ENCODE data around the gene IPO5. TPM values are rescaled to one million over a fixed set of nuclear protein-coding genes. Genes with fewer than 3 reads are reported as not detected.
"Not testable (repeated sequence)": the region's sequence is repeated elsewhere in the genome, so short reads cannot be mapped to it uniquely, and the experiment has no call there.

IPO5 gene
- total RNA-seq, 1 experiment from 2014 or later = 165 TPM

GRCh38 chr13:97976610-97977521, 23.4 kb downstream of the IPO5 start:
- peaks cover 28% of the 10 kb centered on the region for H3K36me3 ChIP-seq
- H3K27me3 ChIP-seq = no peaks in the 10 kb centered on the region
- DNase-seq = peak; percentile 26
- no peaks in the 10 kb centered on the region for H3K9me3 ChIP-seq
- peak overlapping the region; percentile 85 for H3K4me3 ChIP-seq

DNA sequence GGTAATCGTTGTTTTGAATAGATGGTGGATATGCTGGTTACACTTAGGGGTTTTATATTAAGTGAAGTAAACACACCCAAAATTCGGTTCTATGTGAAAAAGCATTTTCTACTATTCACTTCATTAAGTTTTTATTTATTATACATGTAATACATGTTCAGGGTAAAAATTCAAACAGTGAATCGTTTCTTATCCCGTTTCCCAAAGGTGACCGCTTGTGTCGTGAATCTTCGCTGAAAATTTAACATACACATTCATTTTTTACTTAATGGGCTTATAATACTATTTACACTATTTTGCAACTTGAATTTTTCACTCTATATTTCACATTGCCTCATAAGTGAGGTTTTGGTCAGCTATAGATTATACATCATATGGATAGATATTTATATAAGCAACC, 24.5 kb downstream of the IPO5 start:
- Histone ChIP-seq H3K9me3 (no peaks in the 10 kb centered on the region), H3K27me3 (no peaks in the 10 kb centered on the region), H3K4me3 (peak overlapping the region; percentile 85), H3K36me3 (peaks cover 39% of the 10 kb centered on the region)
- no peak for DNase-seq

DNA sequence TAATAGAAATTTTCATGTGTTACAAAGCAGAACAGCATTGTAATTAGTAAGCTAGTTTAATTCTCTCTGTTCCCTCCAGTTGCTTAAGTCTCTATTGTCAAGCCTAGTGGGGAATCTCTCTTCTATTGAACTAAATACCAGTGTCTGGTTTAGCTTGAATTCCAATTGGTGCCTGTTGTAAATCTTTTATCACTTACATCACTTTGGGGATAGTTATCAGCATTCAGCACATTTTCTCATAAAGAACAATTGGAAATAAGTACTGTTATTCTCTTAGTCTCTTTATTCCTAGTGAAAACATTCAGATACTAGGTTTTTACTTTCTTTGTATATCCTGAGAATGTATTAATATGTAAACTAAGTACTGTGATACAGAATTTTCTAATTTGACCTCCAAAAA, 25.2 kb downstream of the IPO5 start:
- H3K27me3 ChIP-seq = no peaks in the 10 kb centered on the region
- no peaks in the 10 kb centered on the region for H3K9me3 ChIP-seq
- peaks cover 45% of the 10 kb centered on the region for H3K36me3 ChIP-seq
- H3K4me3 ChIP-seq = peak overlapping the region; percentile 85
- DNase-seq = no peak

- DNase-seq = no peak
- H3K36me3 ChIP-seq = peaks cover 46% of the 10 kb centered on the region
- H3K9me3 ChIP-seq = no peaks in the 10 kb centered on the region
- peak overlapping the region; percentile 85 for H3K4me3 ChIP-seq
- no peaks in the 10 kb centered on the region for H3K27me3 ChIP-seq
Observed at GRCh38 chr13:97979051-97979450, 25.6 kb downstream of the IPO5 start.

DNA sequence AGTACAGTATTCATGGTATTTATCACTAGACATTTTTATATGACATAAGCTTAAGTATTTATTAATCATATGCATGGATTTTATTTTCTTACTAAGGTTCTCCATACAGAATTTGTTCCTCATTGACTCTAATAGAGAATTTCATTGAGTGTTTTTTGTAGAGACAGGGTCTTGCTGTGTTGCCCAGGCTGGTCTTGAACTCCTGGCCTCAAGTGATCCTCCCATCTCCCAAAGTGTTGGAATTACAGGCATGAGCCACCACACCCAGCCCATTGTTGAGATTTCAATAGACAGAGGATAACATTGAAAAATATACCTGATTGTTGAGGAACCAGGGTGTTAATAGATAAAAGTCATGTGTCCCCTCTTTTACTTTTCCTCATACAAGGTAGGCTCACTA, 26.1 kb downstream of the IPO5 start:
- peaks cover 51% of the 10 kb centered on the region for H3K36me3 ChIP-seq
- no peaks in the 10 kb centered on the region for H3K27me3 ChIP-seq
- peak overlapping the region; percentile 85 for H3K4me3 ChIP-seq
- no peak for DNase-seq
- no peaks in the 10 kb centered on the region for H3K9me3 ChIP-seq

- DNase-seq = no peak
Observed at GRCh38 chr13:97982286-97982685, 28.8 kb downstream of the IPO5 start.

GRCh38 chr13:97986835-97987234, 33.4 kb downstream of the IPO5 start:
- no peak for DNase-seq
- Histone ChIP-seq H3K36me3 (peaks cover 96% of the 10 kb centered on the region), H3K27me3 (no peaks in the 10 kb centered on the region), H3K4me3 (no peak overlapping the region), H3K9me3 (no peaks in the 10 kb centered on the region)

More at GRCh38 chr13:97982286-97982685, 28.8 kb downstream of the IPO5 start:
- Histone ChIP-seq H3K4me3 (no peak overlapping the region), H3K9me3 (no peaks in the 10 kb centered on the region), H3K27me3 (no peaks in the 10 kb centered on the region), H3K36me3 (peaks cover 77% of the 10 kb centered on the region)

GRCh38 chr13:97999653-98000052, 46.2 kb downstream of the IPO5 start:
- H3K36me3 ChIP-seq = peaks cover 90% of the 10 kb centered on the region

DNA sequence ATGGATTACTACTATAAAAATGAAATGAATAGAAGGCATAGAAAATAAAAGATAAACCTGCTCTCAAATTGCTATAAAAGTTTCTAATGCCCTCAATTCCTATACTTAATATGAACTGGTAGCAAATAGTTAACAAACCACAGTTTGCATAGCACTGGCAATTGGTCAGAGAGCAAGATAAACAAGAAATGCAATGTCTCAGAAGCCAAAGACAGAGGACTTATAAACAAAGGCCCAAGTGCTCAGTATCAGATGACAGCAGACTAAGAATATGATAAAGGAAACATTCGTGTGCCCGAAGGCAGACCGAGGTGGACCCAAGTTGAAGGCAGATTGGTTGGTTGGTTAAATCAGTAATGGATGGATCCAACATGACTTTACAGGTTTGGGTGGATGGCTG, 50.6 kb downstream of the IPO5 start:
- Histone ChIP-seq H3K9me3 (no peaks in the 10 kb centered on the region), H3K36me3 (peaks cover 90% of the 10 kb centered on the region), H3K27me3 (no peaks in the 10 kb centered on the region), H3K4me3 (no peak overlapping the region)
- DNase-seq = no peak

More at GRCh38 chr13:97999653-98000052, 46.2 kb downstream of the IPO5 start:
- DNase-seq = no peak
- H3K9me3 ChIP-seq = no peaks in the 10 kb centered on the region
- H3K27me3 ChIP-seq = no peaks in the 10 kb centered on the region
- no peak overlapping the region for H3K4me3 ChIP-seq

- not testable (repeated sequence) for H3K9me3 ChIP-seq, H3K27me3 ChIP-seq, DNase-seq, H3K4me3 ChIP-seq
- peaks cover 89% of the 10 kb centered on the region for H3K36me3 ChIP-seq
Observed at GRCh38 chr13:98004997-98005396, 51.5 kb downstream of the IPO5 start.

GRCh38 chr13:98007001-98007400, 53.5 kb downstream of the IPO5 start:
- no peaks in the 10 kb centered on the region for H3K9me3 ChIP-seq
- peaks cover 90% of the 10 kb centered on the region for H3K36me3 ChIP-seq
- H3K4me3 ChIP-seq = no peak overlapping the region
- H3K27me3 ChIP-seq = no peaks in the 10 kb centered on the region
- no peak for DNase-seq

DNA sequence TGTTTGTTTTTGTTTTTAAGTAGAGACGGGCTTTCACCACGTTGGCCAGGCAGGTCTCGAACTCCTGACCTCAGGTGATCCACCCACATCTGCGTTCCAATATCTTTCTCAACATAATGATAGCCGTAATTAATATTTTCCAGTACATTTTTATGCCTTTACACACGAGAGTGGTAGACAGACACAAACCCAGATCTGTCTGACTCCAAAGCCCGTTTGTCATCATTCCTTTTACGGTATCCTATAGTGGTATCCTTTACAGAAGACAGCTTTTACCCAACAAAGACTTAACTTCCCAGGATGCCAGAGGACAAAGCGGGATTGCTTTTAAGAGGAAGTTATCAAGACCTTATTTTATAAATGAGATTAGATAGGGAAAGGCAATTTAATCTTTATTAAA, 59.8 kb downstream of the IPO5 start:
- no peaks in the 10 kb centered on the region for H3K9me3 ChIP-seq

GRCh38 chr13:98014766-98015165, 61.3 kb downstream of the IPO5 start:
- H3K9me3 ChIP-seq = no peaks in the 10 kb centered on the region
- H3K36me3 ChIP-seq = peaks cover 92% of the 10 kb centered on the region
- no peaks in the 10 kb centered on the region for H3K27me3 ChIP-seq
- H3K4me3 ChIP-seq = no peak overlapping the region
- DNase-seq = no peak

More for the DNA sequence above, 59.8 kb downstream of the IPO5 start:
- no peaks in the 10 kb centered on the region for H3K27me3 ChIP-seq
- H3K36me3 ChIP-seq = peaks cover 89% of the 10 kb centered on the region
- no peak for DNase-seq
- no peak overlapping the region for H3K4me3 ChIP-seq

- no peak for DNase-seq
- Histone ChIP-seq H3K36me3 (peaks cover 92% of the 10 kb centered on the region), H3K4me3 (no peak overlapping the region), H3K27me3 (no peaks in the 10 kb centered on the region), H3K9me3 (no peaks in the 10 kb centered on the region)
Observed at GRCh38 chr13:98018293-98018692, 64.8 kb downstream of the IPO5 start.

DNA sequence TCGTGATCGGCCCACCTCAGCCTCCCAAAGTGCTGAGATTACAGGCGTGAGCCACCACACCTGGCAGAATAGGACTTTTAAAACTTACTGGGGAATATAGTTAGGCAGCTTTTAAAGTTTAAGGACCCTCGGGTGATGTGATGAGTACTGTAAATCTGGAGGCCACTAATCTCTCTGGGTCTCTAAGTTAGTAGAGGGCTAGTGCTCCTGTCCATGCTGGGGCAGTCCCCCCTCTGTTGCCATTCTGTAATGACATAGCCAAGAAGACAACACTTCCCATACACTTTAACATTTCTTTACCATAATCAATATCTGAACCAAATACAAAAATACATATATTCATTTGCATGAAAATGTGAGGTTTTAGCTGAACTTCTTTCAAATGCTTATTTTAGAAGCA, 65.7 kb downstream of the IPO5 start:
- Histone ChIP-seq H3K27me3 (no peaks in the 10 kb centered on the region), H3K4me3 (no peak overlapping the region), H3K9me3 (no peaks in the 10 kb centered on the region), H3K36me3 (peaks cover 92% of the 10 kb centered on the region)
- no peak for DNase-seq

- DNase-seq = no peak
- no peaks in the 10 kb centered on the region for H3K9me3 ChIP-seq
- H3K36me3 ChIP-seq = peaks cover 86% of the 10 kb centered on the region
- H3K27me3 ChIP-seq = no peaks in the 10 kb centered on the region
- no peak overlapping the region for H3K4me3 ChIP-seq
Observed at GRCh38 chr13:98020271-98020670, 66.8 kb downstream of the IPO5 start.

GRCh38 chr13:98022210-98022609, 68.7 kb downstream of the IPO5 start:
- H3K27me3 ChIP-seq = no peaks in the 10 kb centered on the region
- DNase-seq = peak; percentile 68
- H3K9me3 ChIP-seq = no peaks in the 10 kb centered on the region
- H3K4me3 ChIP-seq = no peak overlapping the region
- peaks cover 72% of the 10 kb centered on the region for H3K36me3 ChIP-seq

GRCh38 chr13:98025480-98026025, 72.1 kb downstream of the IPO5 start:
- Histone ChIP-seq H3K36me3 (peaks cover 38% of the 10 kb centered on the region), H3K9me3 (no peaks in the 10 kb centered on the region), H3K4me3 (no peak overlapping the region), H3K27me3 (no peaks in the 10 kb centered on the region)
- DNase-seq = no peak
